ENCODE measurements around the gene KRTAP6-1.

Gene KRTAP6-1

GRCh38 chr21:30605968-30606367 is 7.8 kb downstream of the KRTAP6-1 start:
- no peak overlapping the region for H3K27ac ChIP-seq (ENCODE audit: poor library complexity, severe bottlenecking)
- H3K9me3 ChIP-seq (ENCODE audit: severe bottlenecking), result no peaks in the 10 kb centered on the region
- no peaks in the 10 kb centered on the region for H3K27me3 ChIP-seq (ENCODE audit: insufficient read depth, poor library complexity, severe bottlenecking)
- no peak for ATAC-seq (ENCODE audit: low read depth)
- H3K4me1 ChIP-seq (ENCODE audit: insufficient read depth, poor library complexity, severe bottlenecking), result no peaks in the 10 kb centered on the region
- no peak for TF ChIP-seq CTCF (IDR thresholded peaks at IDR 0.05; ENCODE audit: poor library complexity, severe bottlenecking)
- no peaks in the 10 kb centered on the region for H3K36me3 ChIP-seq (ENCODE audit: low read depth)
- no peak for DNase-seq (ENCODE audit: low spot score)
- H3K4me3 ChIP-seq (ENCODE audit: severe bottlenecking), result no peak overlapping the region

- no peak within 1 kb of the TSS for H3K27ac ChIP-seq (ENCODE audit: poor library complexity, severe bottlenecking)
- H3K4me3 ChIP-seq (ENCODE audit: severe bottlenecking), result no peak within 1 kb of the TSS
- ATAC-seq (ENCODE audit: low read depth) (no peak), DNase-seq (ENCODE audit: low spot score) (no peak)
- H3K36me3 ChIP-seq (ENCODE audit: low read depth), result no peaks in the 10 kb centered on the region
- no peaks in the 10 kb centered on the region for H3K27me3 ChIP-seq (ENCODE audit: insufficient read depth, poor library complexity, severe bottlenecking)
- no peaks in the 10 kb centered on the region for H3K4me1 ChIP-seq (ENCODE audit: insufficient read depth, poor library complexity, severe bottlenecking)
- TF ChIP-seq CTCF (IDR thresholded peaks at IDR 0.05; ENCODE audit: poor library complexity, severe bottlenecking), result no peak
- H3K9me3 ChIP-seq (ENCODE audit: severe bottlenecking), result no peaks in the 10 kb centered on the region
Observed at GRCh38 chr21:30600787-30601186, 12.9 kb downstream of the KRTAP6-1 start, which contains the start of gene KRTAP22-1. KRTAP22-1 (plus strand) TSS chr21:30601087.

GRCh38 chr21:30598802-30599201 is 14.9 kb downstream of the KRTAP6-1 start, which contains the start of gene KRTAP6-2:
KRTAP6-2 (minus strand) TSS chr21:30598902; CDS start chr21:30598874, 28 bp downstream.
- no peak for TF ChIP-seq CTCF (IDR thresholded peaks at IDR 0.05; ENCODE audit: poor library complexity, severe bottlenecking)
- ATAC-seq (ENCODE audit: low read depth) (no peak), DNase-seq (ENCODE audit: low spot score) (no peak)
- H3K4me3 ChIP-seq (ENCODE audit: severe bottlenecking), result no peak within 1 kb of the TSS
- no peaks in the 10 kb centered on the region for H3K36me3 ChIP-seq (ENCODE audit: low read depth)
- no peak within 1 kb of the TSS for H3K27ac ChIP-seq (ENCODE audit: poor library complexity, severe bottlenecking)
- H3K9me3 ChIP-seq (ENCODE audit: severe bottlenecking), result no peaks in the 10 kb centered on the region
- H3K4me1 ChIP-seq (ENCODE audit: insufficient read depth, poor library complexity, severe bottlenecking), result no peaks in the 10 kb centered on the region
- H3K27me3 ChIP-seq (ENCODE audit: insufficient read depth, poor library complexity, severe bottlenecking), result no peaks in the 10 kb centered on the region

- Histone ChIP-seq H3K27ac (ENCODE audit: poor library complexity, severe bottlenecking) (no peak within 1 kb of the TSS), H3K27me3 (ENCODE audit: insufficient read depth, poor library complexity, severe bottlenecking) (no peaks in the 10 kb centered on the region)
- no peak for TF ChIP-seq CTCF (IDR thresholded peaks at IDR 0.05; ENCODE audit: poor library complexity, severe bottlenecking)
Observed at GRCh38 chr21:30592140-30592539, 21.6 kb downstream of the KRTAP6-1 start, which contains the start of gene KRTAP6-3. KRTAP6-3 (plus strand) TSS chr21:30592440; CDS start chr21:30592446, 6 bp downstream.

GRCh38 chr21:30590297-30590696 is 23.4 kb downstream of the KRTAP6-1 start, which contains the start of gene KRTAP22-2:
KRTAP22-2 (minus strand) TSS chr21:30590397.
- Histone ChIP-seq H3K36me3 (ENCODE audit: low read depth) (no peaks in the 10 kb centered on the region), H3K4me3 (ENCODE audit: severe bottlenecking) (no peak within 1 kb of the TSS), H3K27me3 (ENCODE audit: insufficient read depth, poor library complexity, severe bottlenecking) (peaks cover 4% of the 10 kb centered on the region), H3K4me1 (ENCODE audit: insufficient read depth, poor library complexity, severe bottlenecking) (no peaks in the 10 kb centered on the region), H3K27ac (ENCODE audit: poor library complexity, severe bottlenecking) (no peak within 1 kb of the TSS), H3K9me3 (ENCODE audit: severe bottlenecking) (no peaks in the 10 kb centered on the region)
- no peak for ATAC-seq (ENCODE audit: low read depth)
- TF ChIP-seq CTCF (IDR thresholded peaks at IDR 0.05; ENCODE audit: poor library complexity, severe bottlenecking), result no peak
- no peak for DNase-seq (ENCODE audit: low spot score)

More at GRCh38 chr21:30592140-30592539, 21.6 kb downstream of the KRTAP6-1 start, which contains the start of gene KRTAP6-3:
- no peak for ATAC-seq (ENCODE audit: low read depth)
- no peaks in the 10 kb centered on the region for H3K4me1 ChIP-seq (ENCODE audit: insufficient read depth, poor library complexity, severe bottlenecking)
- H3K4me3 ChIP-seq (ENCODE audit: severe bottlenecking), result no peak within 1 kb of the TSS
- no peaks in the 10 kb centered on the region for H3K9me3 ChIP-seq (ENCODE audit: severe bottlenecking)
- no peak for DNase-seq (ENCODE audit: low spot score)
- H3K36me3 ChIP-seq (ENCODE audit: low read depth), result no peaks in the 10 kb centered on the region

All from RWPE2 (cell line).